Transverse colon (tissue), 4 donors: ENCODE data around the gene THUMPD2.

Experiments
- POLR2A ChIP-seq: fragments of 450-650 bp; IDR thresholded peaks from one replicate; pipeline ENCODE4 v1.6.1; 2016; ENCODE audit warnings: antibody characterized with exemption, mild to moderate bottlenecking, moderate library complexity
- POLR2AphosphoS5 ChIP-seq, 3 donors: sonication (generic); formaldehyde crosslinking; IDR thresholded peaks; one replicate each; pipeline ENCODE4 v1.6.1; 2016; ENCODE audit warnings: antibody characterized with exemption in 3 of 3
- TF ChIP-seq, protein P1 (sequence below), 5 experiments: fragments of 200-600 bp in 3 of 5; fragments of 450-650 bp in 2 of 5; sonication (generic) in 3 of 5; IDR thresholded peaks; 1 replicate in 2 of 5; 2 replicates in 3 of 5; pipeline ENCODE4 v1.5.1; 2016 to 2017; ENCODE audit warnings: antibody characterized with exemption in 5 of 5, inconsistent platforms in 3 of 5, mild to moderate bottlenecking in 2 of 5, moderate library complexity in 1 of 5

GRCh38 chr2:39710807-39711206, 68.3 kb downstream of the THUMPD2 start:
- TF ChIP-seq, protein P1, sequence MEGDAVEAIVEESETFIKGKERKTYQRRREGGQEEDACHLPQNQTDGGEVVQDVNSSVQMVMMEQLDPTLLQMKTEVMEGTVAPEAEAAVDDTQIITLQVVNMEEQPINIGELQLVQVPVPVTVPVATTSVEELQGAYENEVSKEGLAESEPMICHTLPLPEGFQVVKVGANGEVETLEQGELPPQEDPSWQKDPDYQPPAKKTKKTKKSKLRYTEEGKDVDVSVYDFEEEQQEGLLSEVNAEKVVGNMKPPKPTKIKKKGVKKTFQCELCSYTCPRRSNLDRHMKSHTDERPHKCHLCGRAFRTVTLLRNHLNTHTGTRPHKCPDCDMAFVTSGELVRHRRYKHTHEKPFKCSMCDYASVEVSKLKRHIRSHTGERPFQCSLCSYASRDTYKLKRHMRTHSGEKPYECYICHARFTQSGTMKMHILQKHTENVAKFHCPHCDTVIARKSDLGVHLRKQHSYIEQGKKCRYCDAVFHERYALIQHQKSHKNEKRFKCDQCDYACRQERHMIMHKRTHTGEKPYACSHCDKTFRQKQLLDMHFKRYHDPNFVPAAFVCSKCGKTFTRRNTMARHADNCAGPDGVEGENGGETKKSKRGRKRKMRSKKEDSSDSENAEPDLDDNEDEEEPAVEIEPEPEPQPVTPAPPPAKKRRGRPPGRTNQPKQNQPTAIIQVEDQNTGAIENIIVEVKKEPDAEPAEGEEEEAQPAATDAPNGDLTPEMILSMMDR (IDR thresholded peaks at IDR 0.05): no peak
- no peak for TF ChIP-seq POLR2AphosphoS5 (IDR thresholded peaks at IDR 0.05)
- TF ChIP-seq POLR2A: no peak
